ENCODE results near the gene MAD1L1.

DNA sequence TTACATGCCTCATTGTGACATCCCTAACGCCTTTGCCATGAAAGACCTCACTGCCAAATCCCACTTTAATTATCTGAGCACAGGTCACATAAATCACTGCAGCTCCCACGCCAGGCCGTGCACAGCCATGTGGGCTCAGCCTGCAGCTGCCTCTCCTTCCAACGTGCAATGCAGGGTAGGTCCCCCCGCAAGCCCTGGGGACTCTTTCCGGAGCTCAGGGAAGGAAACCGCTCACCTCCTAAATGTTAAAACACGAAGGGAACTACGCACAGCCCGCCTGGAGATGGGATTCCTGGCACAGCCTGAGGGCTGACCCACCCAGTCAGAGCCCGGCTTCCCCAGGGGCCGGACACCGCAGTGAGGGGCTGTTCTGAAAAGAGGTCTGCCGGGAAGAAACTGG lies 128.0 kb downstream of the MAD1L1 start:
- TF ChIP-seq, protein P1, sequence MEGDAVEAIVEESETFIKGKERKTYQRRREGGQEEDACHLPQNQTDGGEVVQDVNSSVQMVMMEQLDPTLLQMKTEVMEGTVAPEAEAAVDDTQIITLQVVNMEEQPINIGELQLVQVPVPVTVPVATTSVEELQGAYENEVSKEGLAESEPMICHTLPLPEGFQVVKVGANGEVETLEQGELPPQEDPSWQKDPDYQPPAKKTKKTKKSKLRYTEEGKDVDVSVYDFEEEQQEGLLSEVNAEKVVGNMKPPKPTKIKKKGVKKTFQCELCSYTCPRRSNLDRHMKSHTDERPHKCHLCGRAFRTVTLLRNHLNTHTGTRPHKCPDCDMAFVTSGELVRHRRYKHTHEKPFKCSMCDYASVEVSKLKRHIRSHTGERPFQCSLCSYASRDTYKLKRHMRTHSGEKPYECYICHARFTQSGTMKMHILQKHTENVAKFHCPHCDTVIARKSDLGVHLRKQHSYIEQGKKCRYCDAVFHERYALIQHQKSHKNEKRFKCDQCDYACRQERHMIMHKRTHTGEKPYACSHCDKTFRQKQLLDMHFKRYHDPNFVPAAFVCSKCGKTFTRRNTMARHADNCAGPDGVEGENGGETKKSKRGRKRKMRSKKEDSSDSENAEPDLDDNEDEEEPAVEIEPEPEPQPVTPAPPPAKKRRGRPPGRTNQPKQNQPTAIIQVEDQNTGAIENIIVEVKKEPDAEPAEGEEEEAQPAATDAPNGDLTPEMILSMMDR (conservative IDR thresholded peaks at IDR 0.05; ENCODE audit: low read depth, low read length) = no peak
- TF ChIP-seq EZH2 (IDR thresholded peaks at IDR 0.05; ENCODE audit: borderline replicate concordance, low read depth, low read length, poor library complexity, severe bottlenecking) = no peak
